Mesendoderm (in vitro differentiated cells): ENCODE results near the gene SYT15B.
"Not testable (repeated sequence)": the region's sequence is repeated elsewhere in the genome, so short reads cannot be mapped to it uniquely, and the experiment has no call there.

Source experiments
- DNase-seq: peaks from one replicate; pipeline ENCODE4 v3.0.0; 2013
- H2AK5ac ChIP-seq: 2 replicates; pipeline ENCODE4 v1.6.1; 2013; ENCODE audit warnings: low read length, inconsistent platforms
- H2BK120ac ChIP-seq: 2 replicates; pipeline ENCODE4 v1.6.1; 2013; ENCODE audit warnings: low read depth, mild to moderate bottlenecking, low read length, moderate library complexity, mixed read lengths
- H2BK15ac ChIP-seq: replicated peaks from 2 replicates; pipeline ENCODE4 v1.6.1; 2013; ENCODE audit warnings: low read depth, mild to moderate bottlenecking, moderate library complexity
- H2BK5ac ChIP-seq: 2 replicates; pipeline ENCODE4 v1.6.1; 2013; ENCODE audit warnings: low read length, inconsistent platforms
- H3K18ac ChIP-seq: 2 replicates; pipeline ENCODE4 v1.6.1; 2013; ENCODE audit warnings: mild to moderate bottlenecking, low read length, mixed read lengths
- H3K23ac ChIP-seq: one replicate; pipeline ENCODE4 v1.6.1; 2013; ENCODE audit warnings: low read length
- H3K27ac ChIP-seq: 2 replicates; pipeline ENCODE4 v1.5.1; 2013; ENCODE audit warnings: low read depth, mild to moderate bottlenecking, inconsistent platforms, low read length, moderate library complexity
- H3K27me3 ChIP-seq: 2 replicates; pipeline ENCODE4 v1.6.1; 2013; ENCODE audit warnings: low read length, control low read depth, mild to moderate bottlenecking, inconsistent platforms; ENCODE audit not compliant: insufficient read depth, poor library complexity
- H3K36me3 ChIP-seq: 2 replicates; pipeline ENCODE4 v1.6.1; 2013; ENCODE audit warnings: low read length, inconsistent platforms; ENCODE audit not compliant: control insufficient read depth, insufficient read depth
- H3K4ac ChIP-seq: one replicate; pipeline ENCODE4 v1.6.1; 2013; ENCODE audit warnings: low read depth, mild to moderate bottlenecking, low read length, moderate library complexity
- H3K4me1 ChIP-seq: 2 replicates; pipeline ENCODE4 v1.6.1; 2013; ENCODE audit warnings: low read depth, low read length, inconsistent platforms; ENCODE audit not compliant: control insufficient read depth
- H3K4me2 ChIP-seq: 2 replicates; pipeline ENCODE4 v1.6.1; 2013; ENCODE audit warnings: low read length
- H3K4me3 ChIP-seq: 2 replicates; pipeline ENCODE4 v1.5.1; 2013; ENCODE audit warnings: mild to moderate bottlenecking, low read length
- H3K56ac ChIP-seq: one replicate; pipeline ENCODE4 v1.6.1; 2013; ENCODE audit warnings: low read length
- H3K79me1 ChIP-seq: 2 replicates; pipeline ENCODE4 v1.6.1; 2013; ENCODE audit warnings: low read length, inconsistent platforms
- H3K79me2 ChIP-seq: 2 replicates; pipeline ENCODE4 v1.6.1; 2013; ENCODE audit warnings: mild to moderate bottlenecking, low read length; ENCODE audit not compliant: control insufficient read depth, insufficient read depth
- H3K9ac ChIP-seq: 2 replicates; pipeline ENCODE4 v1.6.1; 2013; ENCODE audit warnings: low read length, inconsistent platforms
- H4K5ac ChIP-seq: one replicate; pipeline ENCODE4 v1.6.1; 2013; ENCODE audit warnings: low read length
- H4K8ac ChIP-seq: one replicate; pipeline ENCODE4 v1.6.1; 2013; ENCODE audit warnings: low read depth, mild to moderate bottlenecking, control low read depth, low read length, moderate library complexity
- WGBS: extraction: QIAGEN DNeasy Blood & Tissue Kit; methylation state at CpG from one replicate; pipeline ENCODE4 v1.1.7; 2013; ENCODE audit warnings: low lambda C conversion rate, missing lambda C conversion rate; ENCODE audit not compliant: insufficient coverage; ENCODE audit errors: extremely low coverage; 5-methylcytosine and 5-hydroxymethylcytosine counted together

SYT15B gene

DNA sequence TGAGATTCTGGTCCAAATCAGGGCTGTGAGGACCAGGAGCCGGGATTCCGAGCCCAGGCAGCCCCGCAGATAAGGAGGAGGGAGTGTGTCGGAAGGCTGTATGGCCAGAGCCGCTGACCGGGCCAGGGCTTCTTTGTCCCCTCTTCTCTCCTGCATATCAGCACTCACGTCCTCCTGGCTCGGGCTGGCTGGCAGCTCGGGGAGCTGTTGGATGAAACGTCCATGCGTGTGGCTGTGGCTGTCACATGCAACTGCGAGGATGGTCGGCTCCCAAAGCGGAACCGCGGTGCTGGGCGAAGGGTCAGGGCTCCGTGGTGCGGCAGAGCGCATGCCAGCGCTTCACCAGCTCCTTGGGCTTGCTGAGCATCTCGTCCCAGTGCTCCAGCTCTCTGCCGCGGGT, 9.5 kb downstream of the SYT15B start:
- WGBS: no CpG with 5 or more reads among the region's 24 CpGs
- not testable (repeated sequence) for H4K8ac ChIP-seq, H2BK15ac ChIP-seq, H3K4me3 ChIP-seq, H3K36me3 ChIP-seq, H3K79me2 ChIP-seq, H4K5ac ChIP-seq, H3K56ac ChIP-seq, H3K18ac ChIP-seq, H3K79me1 ChIP-seq, H2BK5ac ChIP-seq, DNase-seq, H3K9ac ChIP-seq, H2BK120ac ChIP-seq, H3K27me3 ChIP-seq, H3K4ac ChIP-seq, H3K4me2 ChIP-seq, H3K4me1 ChIP-seq, H3K27ac ChIP-seq, H3K23ac ChIP-seq, H2AK5ac ChIP-seq

DNA sequence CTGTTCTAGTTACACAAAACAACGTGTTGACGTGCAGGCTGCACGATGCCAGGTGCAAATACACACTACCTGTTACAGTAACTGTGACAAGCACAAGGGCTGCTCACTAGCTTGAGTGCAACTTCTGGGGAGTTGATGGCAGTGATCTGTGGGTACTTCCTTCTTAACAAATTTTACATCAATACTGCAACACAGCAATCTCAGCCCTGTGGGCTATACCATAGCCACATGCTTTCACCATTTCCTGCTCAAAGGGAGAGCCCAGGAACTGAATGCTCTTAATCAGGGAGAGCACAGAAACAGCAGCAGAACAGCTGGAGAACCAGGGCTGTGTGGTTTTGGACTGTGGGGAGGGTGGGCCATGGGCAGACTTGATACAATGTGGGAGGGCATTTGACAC, 10.2 kb downstream of the SYT15B start:
- no CpG with 5 or more reads among the region's 3 CpGs for WGBS

DNA sequence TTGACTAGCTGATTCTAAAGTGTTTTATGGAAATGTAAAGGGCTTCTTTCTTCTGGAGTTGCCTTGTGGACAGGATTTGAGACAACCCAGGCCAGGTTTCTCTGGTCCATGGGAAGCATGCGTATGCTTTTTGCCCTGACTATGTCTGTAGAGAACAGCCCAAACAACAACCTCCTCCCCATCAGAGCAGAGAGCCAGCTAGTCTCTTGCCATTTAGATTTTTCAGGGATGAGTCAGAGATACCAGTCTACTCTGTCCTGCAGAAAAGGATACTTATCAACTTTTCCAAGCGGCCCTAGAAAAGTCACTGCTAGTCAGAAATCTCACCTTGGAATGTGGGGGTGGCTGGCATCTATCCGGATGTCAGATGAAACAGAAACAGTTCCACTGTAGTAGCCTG, 11.6 kb downstream of the SYT15B start:
- H3K27me3 ChIP-seq, H2BK120ac ChIP-seq, H3K27ac ChIP-seq, DNase-seq, H3K9ac ChIP-seq, H4K5ac ChIP-seq, H3K79me2 ChIP-seq, H3K4ac ChIP-seq, H3K79me1 ChIP-seq, H3K36me3 ChIP-seq, H3K4me1 ChIP-seq, H3K23ac ChIP-seq, H3K4me3 ChIP-seq, H3K18ac ChIP-seq, H4K8ac ChIP-seq, H3K4me2 ChIP-seq, H2BK15ac ChIP-seq, H2AK5ac ChIP-seq, H2BK5ac ChIP-seq, H3K56ac ChIP-seq: not testable (repeated sequence)
- WGBS: no CpG with 5 or more reads among the region's 3 CpGs

More for the DNA sequence above, 10.2 kb downstream of the SYT15B start:
- not testable (repeated sequence) for H3K36me3 ChIP-seq, H2BK15ac ChIP-seq, H3K79me1 ChIP-seq, H3K27ac ChIP-seq, H2BK120ac ChIP-seq, H3K4ac ChIP-seq, H3K9ac ChIP-seq, H3K4me3 ChIP-seq, H3K4me1 ChIP-seq, H2AK5ac ChIP-seq, H4K5ac ChIP-seq, H3K79me2 ChIP-seq, H3K27me3 ChIP-seq, H3K23ac ChIP-seq, DNase-seq, H3K4me2 ChIP-seq, H3K56ac ChIP-seq, H2BK5ac ChIP-seq, H4K8ac ChIP-seq, H3K18ac ChIP-seq

DNA sequence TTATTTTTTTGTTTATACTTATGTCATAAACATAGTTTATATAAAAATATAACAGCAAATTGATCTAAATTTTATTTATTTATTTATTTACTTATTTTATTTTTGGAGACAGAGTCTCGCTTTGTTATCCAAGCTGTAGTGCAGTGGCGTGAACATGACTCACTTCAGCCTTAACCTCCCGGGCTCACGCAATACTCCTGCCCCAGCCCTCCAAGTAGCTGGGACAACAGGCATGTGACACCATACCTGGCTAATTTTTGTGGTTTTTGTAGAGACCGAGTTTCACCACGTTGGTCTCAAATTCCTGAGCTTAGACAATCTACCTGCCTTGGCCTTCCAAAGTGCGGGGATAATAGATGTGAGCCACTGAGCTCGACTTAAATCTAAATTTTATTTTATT, 13.0 kb downstream of the SYT15B start:
- no CpG with 5 or more reads among the region's 8 CpGs for WGBS
- not testable (repeated sequence) for H3K9ac ChIP-seq, H3K18ac ChIP-seq, H3K23ac ChIP-seq, H3K79me2 ChIP-seq, H3K4me1 ChIP-seq, H2BK5ac ChIP-seq, H2BK15ac ChIP-seq, H3K27ac ChIP-seq, H3K36me3 ChIP-seq, H3K4me2 ChIP-seq, H4K5ac ChIP-seq, H3K79me1 ChIP-seq, H4K8ac ChIP-seq, H3K56ac ChIP-seq, H3K4ac ChIP-seq, H2AK5ac ChIP-seq, H3K4me3 ChIP-seq, H2BK120ac ChIP-seq, DNase-seq, H3K27me3 ChIP-seq

DNA sequence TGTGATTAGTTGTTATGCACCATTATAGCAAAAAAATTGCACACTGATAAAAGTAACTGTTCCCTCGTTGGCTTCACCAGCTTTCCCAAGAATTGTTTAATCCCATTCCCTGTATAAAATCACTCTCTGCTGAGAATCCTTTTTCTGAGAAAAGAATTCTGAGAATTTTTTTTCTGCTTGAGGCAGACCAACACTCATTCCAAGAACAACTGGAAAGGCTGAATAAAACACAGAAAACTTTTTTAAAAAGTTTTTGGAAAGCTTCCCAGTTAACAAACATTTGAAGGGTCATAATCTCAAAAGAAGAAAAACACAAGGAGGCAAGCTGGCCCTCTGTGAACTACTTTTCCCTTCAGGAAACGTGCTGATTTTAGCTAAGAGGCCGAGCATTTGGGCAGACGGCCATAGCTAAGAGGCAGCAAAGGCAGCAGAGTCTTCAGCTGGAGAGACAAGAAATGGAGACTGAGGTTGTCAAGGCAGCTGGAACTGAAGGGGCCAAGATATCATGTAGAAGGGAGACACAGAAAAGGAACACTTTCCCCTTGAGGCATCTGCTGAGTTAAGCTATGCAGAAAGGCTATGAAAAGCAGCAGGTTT, 16.5 kb downstream of the SYT15B start:
- H4K8ac ChIP-seq, H4K5ac ChIP-seq, H3K18ac ChIP-seq, H3K79me2 ChIP-seq, H2BK120ac ChIP-seq, H3K27ac ChIP-seq, H3K27me3 ChIP-seq, H3K4me2 ChIP-seq, H3K79me1 ChIP-seq, H3K4me1 ChIP-seq, H3K56ac ChIP-seq, DNase-seq, H2BK15ac ChIP-seq, H3K4ac ChIP-seq, H3K23ac ChIP-seq, H3K4me3 ChIP-seq, H2BK5ac ChIP-seq, H3K9ac ChIP-seq, H3K36me3 ChIP-seq, H2AK5ac ChIP-seq: not testable (repeated sequence)
- WGBS: no CpG with 5 or more reads among the region's 4 CpGs

DNA sequence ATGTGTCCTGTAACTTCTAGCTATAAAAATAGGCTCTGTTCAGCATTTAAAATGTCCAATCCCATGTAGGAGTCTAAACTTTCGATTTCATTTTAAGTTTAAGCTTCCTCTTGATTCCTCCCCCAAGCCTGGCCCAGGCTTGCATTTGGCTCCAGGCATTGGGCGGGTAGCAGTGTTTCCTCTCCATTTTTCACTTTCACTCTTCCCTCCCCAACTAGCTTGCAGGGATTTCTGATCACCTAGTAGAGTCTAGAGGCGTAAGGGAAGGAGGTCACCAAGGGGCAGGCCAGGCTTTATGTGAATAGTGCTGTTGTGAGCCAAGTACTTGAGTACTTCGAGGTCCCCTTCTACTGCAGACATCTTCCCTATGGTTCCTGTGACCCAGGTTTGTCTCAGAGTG, 18.5 kb downstream of the SYT15B start:
- H3K79me1 ChIP-seq, H3K56ac ChIP-seq, H3K9ac ChIP-seq, H4K8ac ChIP-seq, H4K5ac ChIP-seq, H2BK15ac ChIP-seq, H2BK120ac ChIP-seq, DNase-seq, H3K27ac ChIP-seq, H3K18ac ChIP-seq, H3K27me3 ChIP-seq, H3K4me2 ChIP-seq, H3K23ac ChIP-seq, H3K4me1 ChIP-seq, H2BK5ac ChIP-seq, H2AK5ac ChIP-seq, H3K36me3 ChIP-seq, H3K4ac ChIP-seq, H3K4me3 ChIP-seq, H3K79me2 ChIP-seq: not testable (repeated sequence)
- no CpG with 5 or more reads among the region's 4 CpGs for WGBS
